Liver (tissue), 3 donors: ENCODE measurements around the gene GIPC1.

Experiments
- CTCF ChIP-seq: fragments of 150-350 bp; IDR thresholded peaks from 2 replicates; pipeline ENCODE4 v1.5.1; 2017; ENCODE audit warnings: improper control_type of control experiment, low read depth, low read length; ENCODE audit not compliant: missing input control
- FOXA1 ChIP-seq: IDR thresholded peaks from 2 replicates; pipeline ENCODE4 v1.6.1; 2016; ENCODE audit warnings: antibody characterized with exemption
- HNF4G ChIP-seq: IDR thresholded peaks from 2 replicates; pipeline ENCODE4 v1.6.1; 2016; ENCODE audit warnings: antibody characterized with exemption
- JUND ChIP-seq, 2 donors: IDR thresholded peaks; 2 replicates each; pipeline ENCODE4 v1.6.1; 2016; ENCODE audit warnings: antibody characterized with exemption in 2 of 2
- MAX ChIP-seq: IDR thresholded peaks from 2 replicates; pipeline ENCODE4 v1.6.1; 2016; ENCODE audit warnings: antibody characterized with exemption
- RAD21 ChIP-seq, 2 donors: IDR thresholded peaks; 2 replicates each; pipeline ENCODE4 v1.6.1; 2016; ENCODE audit warnings: antibody characterized with exemption in 2 of 2, mild to moderate bottlenecking in 2 of 2
- REST ChIP-seq: IDR thresholded peaks from 2 replicates; pipeline ENCODE4 v1.6.1; 2016; ENCODE audit warnings: antibody characterized with exemption, mild to moderate bottlenecking
- SP1 ChIP-seq: IDR thresholded peaks from 2 replicates; pipeline ENCODE4 v1.6.1; 2018; ENCODE audit warnings: antibody characterized with exemption, mild to moderate bottlenecking
- YY1 ChIP-seq: IDR thresholded peaks from 2 replicates; pipeline ENCODE4 v1.6.1; 2016; ENCODE audit warnings: antibody characterized with exemption, mild to moderate bottlenecking
- ZBTB33 ChIP-seq: IDR thresholded peaks from 2 replicates; pipeline ENCODE4 v1.6.1; 2016; ENCODE audit warnings: antibody characterized with exemption
- donor health status: healthy.
- donor health status: healthy.

- TF ChIP-seq CTCF (no peak), SP1 (no peak), JUND (IDR thresholded peaks at IDR 0.05) (no peak), MAX (no peak), HNF4G (no peak), REST (no peak), YY1 (no peak), FOXA1 (no peak), ZBTB33 (no peak), RAD21 (IDR thresholded peaks at IDR 0.05) (no peak)
Observed at GRCh38 chr19:14544047-14544446, 48.1 kb upstream of the GIPC1 start.
